IMR-90 (cell line): ENCODE results near the gene PRELID2.

Experiments used
- CTCF ChIP-seq: conservative IDR thresholded peaks from 2 replicates; pipeline ENCODE4 v1.5.1; 2012; ENCODE audit warnings: mild to moderate bottlenecking, low read depth, low read length, improper control_type of control experiment
- FOS ChIP-seq: fragments of 150-350 bp; IDR thresholded peaks from 2 replicates; pipeline ENCODE4 v1.6.1; 2016; ENCODE audit warnings: low read depth, low read length
- MXI1 ChIP-seq: IDR thresholded peaks from 2 replicates; pipeline ENCODE4 v1.6.1; 2012; ENCODE audit warnings: low read depth, mild to moderate bottlenecking, low read length, moderate library complexity, borderline replicate concordance
- POLR2A ChIP-seq: IDR thresholded peaks from 2 replicates; pipeline ENCODE4 v1.6.1; 2012; ENCODE audit warnings: mild to moderate bottlenecking, low read depth, low read length
- USF2 ChIP-seq: fragments of 150-350 bp; IDR thresholded peaks from 2 replicates; pipeline ENCODE4 v1.6.1; 2017; ENCODE audit warnings: mild to moderate bottlenecking, antibody characterized with exemption, low read length, low read depth

- TF ChIP-seq CTCF (peak; percentile 98), USF2 (no peak), FOS (no peak), MXI1 (no peak), POLR2A (0 out of 2 replicates have a peak, but pooled peaks have one; percentile 26)
Observed at GRCh38 chr5:145825751-145826180, 9.4 kb downstream of the PRELID2 start.
